OCI-M2 (cell line): ENCODE measurements around the gene EGFL8.

Experiments used
- DNase-seq: peaks from one replicate; lab custom pipeline; 2025; ENCODE audit not compliant: unreplicated experiment; lab: John Stamatoyannopoulos, UW

Gene EGFL8

GRCh38 chr6:32167154-32167760 is 2.9 kb downstream of the EGFL8 start:
- no peak for DNase-seq

- peak; percentile 73 for DNase-seq
Observed at GRCh38 chr6:32167761-32168262, 3.4 kb downstream of the EGFL8 start.

GRCh38 chr6:32168350-32168749 is 4.0 kb downstream of the EGFL8 start:
- no peak for DNase-seq

- DNase-seq: no peak
Observed at GRCh38 chr6:32168807-32169591, 4.6 kb downstream of the EGFL8 start.

- no peak for DNase-seq
Observed at GRCh38 chr6:32170294-32170693, 5.9 kb downstream of the EGFL8 start.

GRCh38 chr6:32171234-32171633 is 6.8 kb downstream of the EGFL8 start:
- DNase-seq: no peak

- DNase-seq: no peak
Observed at GRCh38 chr6:32173051-32173727, 8.8 kb downstream of the EGFL8 start.

GRCh38 chr6:32174416-32174815 is 10.0 kb downstream of the EGFL8 start:
- DNase-seq: no peak

- no peak for DNase-seq
Observed at GRCh38 chr6:32175322-32175710, 10.9 kb downstream of the EGFL8 start.

GRCh38 chr6:32175711-32176475 is 11.5 kb downstream of the EGFL8 start, which contains the start of gene AGPAT1:
AGPAT1 (minus strand) TSS chr6:32176084; CDS start chr6:32171496, 4,588 bp downstream.
- peak; percentile 92 for DNase-seq

- DNase-seq: no peak
Observed at GRCh38 chr6:32176476-32177182, 12.2 kb downstream of the EGFL8 start.

- no peak for DNase-seq
Observed at GRCh38 chr6:32177183-32177787, 12.9 kb downstream of the EGFL8 start.

- peak; percentile 99 for DNase-seq
Observed at GRCh38 chr6:32177788-32178546, 13.6 kb downstream of the EGFL8 start, which contains the start of gene RNF5. RNF5 (plus strand) TSS chr6:32178405; CDS start chr6:32178512, 107 bp downstream.

GRCh38 chr6:32178547-32179440 is 14.4 kb downstream of the EGFL8 start:
- DNase-seq: no peak

- DNase-seq: no peak
Observed at GRCh38 chr6:32179766-32180405, 15.5 kb downstream of the EGFL8 start.

GRCh38 chr6:32181148-32181702 is 16.8 kb downstream of the EGFL8 start:
- no peak for DNase-seq

- no peak for DNase-seq
Observed at GRCh38 chr6:32181915-32182529, 17.6 kb downstream of the EGFL8 start.
